Kidney (tissue), 14 donors: Measurements from ENCODE around the gene AOC1. TPM values are rescaled to one million over a fixed set of nuclear protein-coding genes. Genes with fewer than 3 reads are reported as not detected.

Source experiments
- DNase-seq, 5 donors: peaks; one replicate each; pipeline ENCODE4 v3.0.0-alpha.2; 2013 to 2020
- FAIRE-seq: peaks from 2 replicates; lab custom pipeline; 2012; peaks lifted over from hg19 to GRCh38; lab: Jason Lieb, UNC
- H3K27ac ChIP-seq, 2 donors: one replicate each; pipeline ENCODE4 v1.7.0; 2013; ENCODE audit warnings: low read depth in 2 of 2, low read length in 2 of 2, inconsistent platforms in 1 of 2
- H3K27me3 ChIP-seq: one replicate; pipeline ENCODE4 v1.7.1; 2013; ENCODE audit warnings: low read length, inconsistent platforms; ENCODE audit not compliant: control insufficient read depth, insufficient read depth
- H3K36me3 ChIP-seq, 3 donors: one replicate each; pipeline versions ENCODE4 v1.7.0 to v1.7.1; 2013; ENCODE audit warnings: low read length in 3 of 3, control low read depth in 1 of 3, inconsistent platforms in 1 of 3; ENCODE audit not compliant: insufficient read depth in 3 of 3, control insufficient read depth in 2 of 3
- H3K4me1 ChIP-seq, 3 donors: one replicate each; pipeline versions ENCODE4 v1.7.0 to v1.7.1; 2013; ENCODE audit warnings: low read length in 3 of 3, inconsistent platforms in 1 of 3, low read depth in 1 of 3; ENCODE audit not compliant: control insufficient read depth in 2 of 3, insufficient read depth in 2 of 3
- H3K4me3 ChIP-seq, 3 donors: one replicate each; pipeline versions ENCODE4 v1.7.0 to v1.8.1; 2013; ENCODE audit warnings: low read length in 3 of 3, control low read depth in 1 of 3, inconsistent platforms in 1 of 3
- H3K9ac ChIP-seq, 3 donors: one replicate each; pipeline versions ENCODE4 v1.7.0 to v1.7.1; 2013; ENCODE audit warnings: low read length in 3 of 3, control low read depth in 1 of 3, inconsistent platforms in 1 of 3
- H3K9me3 ChIP-seq, 3 donors: one replicate each; pipeline versions ENCODE4 v1.7.0 to v1.7.1; 2013; ENCODE audit warnings: low read length in 3 of 3, control low read depth in 1 of 3, inconsistent platforms in 1 of 3; ENCODE audit not compliant: control insufficient read depth in 2 of 3, insufficient read depth in 1 of 3
- CTCF ChIP-seq: IDR thresholded peaks from 3 replicates; pipeline ENCODE4 v1.5.1; 2012; ENCODE audit warnings: mild to moderate bottlenecking, moderate library complexity, borderline replicate concordance; ENCODE audit not compliant: insufficient read depth; ENCODE audit errors: extremely low read depth
- intact Hi-C: fragments of 100-400 bp; cut with DNase I; formaldehyde crosslinking; loops from one replicate; pipeline ENCODE4 v1.11.1; 2022
- polyA plus RNA-seq: library from polyadenylated mRNA; stranded (reverse); fragments of 350-450 nt; fragmentation: Illumina TruSeq; extraction: RNeasy Lipid Tissue Mini Kit (QIAGEN cat#74804); gene quantifications from one replicate; pipeline ENCODE4 v1.2.3, GENCODE V29; 2014; ENCODE audit warnings: low read depth, low replicate concordance; ENCODE audit not compliant: insufficient read depth
- total RNA-seq: library from RNA; stranded (reverse); fragmentation: NEBNext Ultra II Directional; extraction: Animal tissue kit (Norgen Biotek cat#: 25700); gene quantifications from one replicate; pipeline ENCODE4 v1.2.1, GENCODE V29; 2021
- donor health status: control.
- donor health status: control.
- donor health status: control.
- donor health status: control.
- donor health status: control.
- donor health status: DM: yes; HTN: yes; CAD: no.
- donor health status: Normal renal cell carcinoma (clear cell type).

The AOC1 gene
- total and polyA plus RNA-seq, 2 donors from 2014 or later: 99.1 to 170 TPM

GRCh38 chr7:150804802-150805201, 47.5 kb upstream of the AOC1 start:
- no peak overlapping the region for H3K4me3 ChIP-seq
- no peaks in the 10 kb centered on the region for H3K27me3 ChIP-seq
- H3K36me3 ChIP-seq: peaks cover 0 to 17% (median 13%) of the 10 kb centered on the region in 3 donors
- intact Hi-C loops: no loop called here
- H3K27ac ChIP-seq: no peak overlapping the region
- peaks cover 0 to 14% (median 0%) of the 10 kb centered on the region in 3 donors for H3K9me3 ChIP-seq
- H3K9ac ChIP-seq: no peak overlapping the region
- no peak for DNase-seq
- TF ChIP-seq CTCF: no peak
- peaks cover 0 to 10% (median 0%) of the 10 kb centered on the region in 3 donors for H3K4me1 ChIP-seq
- FAIRE-seq: no peak

DNA sequence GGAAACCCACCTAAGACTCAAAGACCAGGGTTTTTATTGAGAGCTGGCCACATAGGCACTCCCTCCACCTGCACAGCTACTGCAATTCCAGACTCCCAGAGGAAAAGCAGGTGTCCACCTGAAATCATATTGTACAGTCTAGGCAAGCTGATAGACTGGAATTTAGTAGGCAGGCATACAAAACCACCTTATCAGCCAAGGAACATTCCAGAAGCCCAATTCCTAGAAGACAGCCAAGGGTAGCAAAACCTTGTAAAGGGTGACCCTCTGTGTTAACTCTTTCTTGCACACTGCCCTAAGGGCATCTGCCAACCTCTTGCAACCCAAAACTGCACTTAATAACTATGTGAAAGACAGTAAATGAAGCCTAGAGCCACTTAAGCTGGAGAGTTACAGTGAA, 46.5 kb upstream of the AOC1 start:
- no peak for TF ChIP-seq CTCF
- DNase-seq (no peak), FAIRE-seq (no peak)
- intact Hi-C loops: no loop called here
- no peak overlapping the region for H3K27ac ChIP-seq
- peaks cover 0 to 17% (median 13%) of the 10 kb centered on the region in 3 donors for H3K36me3 ChIP-seq
- H3K4me1 ChIP-seq: peaks cover 0 to 10% (median 0%) of the 10 kb centered on the region in 3 donors
- no peak overlapping the region for H3K9ac ChIP-seq
- H3K9me3 ChIP-seq: peaks cover 0 to 14% (median 0%) of the 10 kb centered on the region in 3 donors
- no peak overlapping the region for H3K4me3 ChIP-seq
- no peaks in the 10 kb centered on the region for H3K27me3 ChIP-seq

- H3K9me3 ChIP-seq: peaks cover 0 to 14% (median 0%) of the 10 kb centered on the region in 3 donors
- no peak for TF ChIP-seq CTCF
- no peak overlapping the region for H3K9ac ChIP-seq
- no peak overlapping the region for H3K4me3 ChIP-seq
- no peak overlapping the region for H3K27ac ChIP-seq
- DNase-seq (no peak), FAIRE-seq (no peak)
- H3K4me1 ChIP-seq: peaks cover 0 to 10% (median 0%) of the 10 kb centered on the region in 3 donors
- no peaks in the 10 kb centered on the region for H3K27me3 ChIP-seq
- H3K36me3 ChIP-seq: peaks cover 0 to 17% (median 13%) of the 10 kb centered on the region in 3 donors
- intact Hi-C loops: no loop called here
Measured at GRCh38 chr7:150806454-150806853, 45.9 kb upstream of the AOC1 start.

DNA sequence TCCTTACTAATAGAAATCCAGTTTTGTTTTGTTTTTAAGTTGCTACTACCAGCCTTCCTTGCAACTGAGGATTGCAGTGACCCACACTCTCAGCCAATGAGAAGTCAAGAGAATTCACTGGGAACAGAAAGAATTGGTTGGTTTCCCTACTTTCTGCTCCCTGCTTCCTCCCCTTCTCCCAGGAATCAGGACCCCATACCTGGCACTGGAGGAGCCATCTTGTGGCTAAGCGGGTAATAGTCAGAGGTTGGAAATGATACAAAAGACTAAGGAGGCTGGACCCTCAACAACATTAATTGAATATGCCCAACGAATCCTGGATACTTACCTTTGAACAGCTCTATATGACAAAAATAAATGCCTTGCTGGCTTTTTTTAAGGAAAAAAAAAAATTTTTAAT, 45.5 kb upstream of the AOC1 start:
- peaks cover 0 to 10% (median 0%) of the 10 kb centered on the region in 3 donors for H3K4me1 ChIP-seq
- intact Hi-C loops: no loop called here
- DNase-seq: no peak

More for the DNA sequence above, 45.5 kb upstream of the AOC1 start:
- Histone ChIP-seq H3K9me3 (peaks cover 0 to 14% (median 0%) of the 10 kb centered on the region in 3 donors), H3K27ac (no peak overlapping the region), H3K9ac (no peak overlapping the region), H3K4me3 (no peak overlapping the region), H3K36me3 (peaks cover 0 to 17% (median 13%) of the 10 kb centered on the region in 3 donors), H3K27me3 (no peaks in the 10 kb centered on the region)
- no peak for FAIRE-seq
- TF ChIP-seq CTCF: no peak
